ENCODE measurements around the gene SH3RF3.

The SH3RF3 gene

DNA sequence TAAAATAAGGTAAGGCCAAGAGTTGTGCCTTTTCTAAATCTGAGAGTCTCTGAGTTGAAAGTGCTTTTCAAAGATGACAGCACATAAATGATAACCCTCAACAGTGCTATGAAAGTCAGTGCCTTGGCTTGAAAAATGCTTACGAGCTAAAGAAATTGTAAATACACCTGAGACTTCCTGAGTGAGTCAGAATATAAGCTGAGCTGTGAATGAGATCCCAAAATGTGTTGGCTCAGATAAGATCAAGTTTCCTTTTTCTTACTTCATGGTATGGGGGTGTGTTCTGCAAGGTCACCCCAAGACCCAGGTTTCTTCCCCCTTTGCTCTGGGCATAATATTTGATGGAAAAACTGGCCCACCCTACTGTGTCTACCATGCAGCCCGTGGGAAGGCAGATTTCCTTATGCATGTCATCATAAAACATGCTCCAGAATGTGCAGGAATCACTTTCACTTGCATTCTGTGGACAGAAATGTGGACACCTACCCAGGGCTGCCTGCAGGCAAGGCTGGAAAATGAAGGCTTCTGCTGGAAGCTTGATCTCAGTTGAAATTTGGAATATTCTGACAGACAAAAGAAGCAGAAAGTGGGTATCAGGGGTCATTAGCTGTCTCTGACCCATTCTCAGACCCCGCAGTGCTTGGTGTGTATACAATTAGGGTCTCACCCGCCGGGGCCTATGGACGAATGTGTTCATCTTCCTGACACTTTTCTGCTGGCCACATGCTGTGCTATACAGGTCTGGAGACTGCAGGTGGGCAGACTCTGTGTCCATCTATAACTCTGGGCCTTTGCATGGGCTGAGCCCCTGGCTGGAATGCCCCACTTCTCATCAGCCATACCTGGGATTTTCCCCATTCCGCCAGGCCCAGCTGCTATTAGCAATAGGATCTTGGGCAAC is 212.6 kb downstream of the SH3RF3 start:
- H3K4me3 ChIP-seq (ENCODE audit: low read depth, low read length): no peak overlapping the region
- TF ChIP-seq, protein P1, sequence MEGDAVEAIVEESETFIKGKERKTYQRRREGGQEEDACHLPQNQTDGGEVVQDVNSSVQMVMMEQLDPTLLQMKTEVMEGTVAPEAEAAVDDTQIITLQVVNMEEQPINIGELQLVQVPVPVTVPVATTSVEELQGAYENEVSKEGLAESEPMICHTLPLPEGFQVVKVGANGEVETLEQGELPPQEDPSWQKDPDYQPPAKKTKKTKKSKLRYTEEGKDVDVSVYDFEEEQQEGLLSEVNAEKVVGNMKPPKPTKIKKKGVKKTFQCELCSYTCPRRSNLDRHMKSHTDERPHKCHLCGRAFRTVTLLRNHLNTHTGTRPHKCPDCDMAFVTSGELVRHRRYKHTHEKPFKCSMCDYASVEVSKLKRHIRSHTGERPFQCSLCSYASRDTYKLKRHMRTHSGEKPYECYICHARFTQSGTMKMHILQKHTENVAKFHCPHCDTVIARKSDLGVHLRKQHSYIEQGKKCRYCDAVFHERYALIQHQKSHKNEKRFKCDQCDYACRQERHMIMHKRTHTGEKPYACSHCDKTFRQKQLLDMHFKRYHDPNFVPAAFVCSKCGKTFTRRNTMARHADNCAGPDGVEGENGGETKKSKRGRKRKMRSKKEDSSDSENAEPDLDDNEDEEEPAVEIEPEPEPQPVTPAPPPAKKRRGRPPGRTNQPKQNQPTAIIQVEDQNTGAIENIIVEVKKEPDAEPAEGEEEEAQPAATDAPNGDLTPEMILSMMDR (conservative IDR thresholded peaks at IDR 0.05; ENCODE audit: low read depth, low read length): no peak
- DNase-seq (ENCODE audit: low read depth): no peak

DNA sequence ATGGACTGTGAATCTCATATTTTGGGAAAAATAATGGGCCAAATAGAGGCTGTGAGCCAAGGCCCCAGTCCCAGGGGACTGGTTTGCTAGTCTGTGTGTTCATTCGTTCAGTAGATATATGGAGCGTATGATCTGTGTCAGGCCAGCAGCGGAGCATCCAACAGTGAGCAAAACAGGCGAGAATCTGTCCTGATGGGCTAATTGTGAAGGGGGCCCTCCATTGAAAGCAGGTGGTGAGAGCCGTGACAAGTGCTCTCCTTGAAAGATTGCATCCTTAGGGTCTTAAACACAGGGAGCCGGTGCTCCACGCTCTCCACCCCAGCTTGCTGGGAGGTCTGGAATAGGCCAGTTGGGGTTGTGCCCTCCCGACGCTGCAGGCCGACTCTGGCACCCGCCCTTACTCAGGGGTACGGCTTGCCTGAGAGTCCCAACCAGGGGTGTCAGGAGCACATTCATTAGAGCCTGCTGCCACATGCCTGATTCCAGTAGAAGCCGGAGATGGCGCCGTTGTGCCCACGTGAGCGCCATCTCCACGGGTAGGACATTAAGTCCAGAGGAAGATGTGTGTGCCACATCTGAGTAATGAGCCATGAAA is 213.3 kb downstream of the SH3RF3 start:
- DNase-seq (ENCODE audit: low read depth): no peak
- TF ChIP-seq, protein P1 (conservative IDR thresholded peaks at IDR 0.05; ENCODE audit: low read depth, low read length): no peak
- H3K4me3 ChIP-seq (ENCODE audit: low read depth, low read length): no peak overlapping the region

DNA sequence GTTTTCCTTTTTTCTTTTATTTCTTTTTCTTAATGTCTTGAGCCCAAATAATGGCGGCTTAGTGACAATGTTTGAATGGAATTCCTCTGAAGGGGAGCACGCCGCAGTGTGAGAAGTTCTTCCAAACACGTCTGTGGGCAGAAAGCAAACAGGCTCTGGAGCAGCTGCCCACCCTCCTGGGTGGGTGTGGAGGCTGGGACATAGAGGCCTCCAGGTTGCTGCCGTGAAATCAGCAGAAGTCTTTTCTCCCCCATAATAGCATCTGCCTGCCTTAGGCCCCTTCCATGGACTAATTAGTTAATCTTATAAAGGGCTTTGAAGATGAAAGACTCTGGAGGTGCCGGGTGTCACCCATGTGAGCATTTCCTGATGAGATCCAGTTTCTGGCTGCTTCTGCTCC is 213.9 kb downstream of the SH3RF3 start:
- TF ChIP-seq, protein P1 (conservative IDR thresholded peaks at IDR 0.05; ENCODE audit: low read depth, low read length): no peak
- DNase-seq (ENCODE audit: low read depth): no peak
- no peak overlapping the region for H3K4me3 ChIP-seq (ENCODE audit: low read depth, low read length)

DNA sequence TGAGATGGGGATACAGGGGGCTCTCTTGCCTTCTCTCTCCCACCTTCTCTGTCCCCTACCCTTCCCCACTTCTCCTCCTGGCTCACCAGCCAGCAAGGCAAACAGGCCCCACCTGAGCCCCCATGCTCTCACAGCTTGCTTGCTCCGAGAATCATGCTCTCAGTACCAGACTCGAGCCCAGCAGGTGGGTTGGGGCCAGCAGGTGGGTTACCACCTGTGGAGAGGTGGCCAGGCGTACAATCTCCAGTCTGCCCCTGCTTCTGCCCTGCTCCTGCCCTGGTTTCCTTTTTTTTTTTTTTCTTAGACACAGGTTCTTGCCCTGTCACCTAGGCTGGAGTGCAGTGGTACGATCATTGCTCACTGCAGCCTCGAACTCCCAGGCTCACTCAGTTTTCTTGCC is 214.5 kb downstream of the SH3RF3 start:
- TF ChIP-seq, protein P1 (conservative IDR thresholded peaks at IDR 0.05; ENCODE audit: low read depth, low read length): no peak
- no peak overlapping the region for H3K4me3 ChIP-seq (ENCODE audit: low read depth, low read length)
- no peak for DNase-seq (ENCODE audit: low read depth)

DNA sequence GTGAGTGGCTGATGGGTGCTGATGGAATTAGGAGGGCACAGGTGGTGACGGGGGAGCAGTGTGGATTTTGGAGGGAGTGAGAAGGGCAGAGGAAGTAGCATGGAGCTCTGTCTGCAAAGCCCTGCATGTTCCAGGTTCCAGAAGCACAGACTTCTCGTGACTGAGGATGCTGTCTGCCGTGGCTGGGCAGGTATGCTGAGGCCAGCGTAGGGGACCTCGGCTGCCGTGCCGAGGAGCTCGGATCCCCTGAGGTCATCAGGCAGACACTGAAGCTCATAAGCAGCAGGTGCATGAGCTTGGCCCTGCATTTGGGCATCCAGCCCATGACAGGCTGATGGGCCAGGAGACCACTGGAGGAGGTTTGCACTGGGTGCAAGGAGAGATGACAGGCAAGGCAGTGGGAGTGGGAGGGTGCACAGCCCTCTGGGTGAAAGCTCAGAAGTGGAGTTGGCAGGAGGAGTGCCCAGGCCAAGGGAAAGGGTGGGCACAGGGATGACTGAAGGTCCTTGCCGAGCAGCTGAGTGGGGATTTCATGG is 215.3 kb downstream of the SH3RF3 start:
- H3K4me3 ChIP-seq (ENCODE audit: low read depth, low read length): no peak overlapping the region
- no peak for DNase-seq (ENCODE audit: low read depth)
- TF ChIP-seq, protein P1 (conservative IDR thresholded peaks at IDR 0.05; ENCODE audit: low read depth, low read length): no peak

DNA sequence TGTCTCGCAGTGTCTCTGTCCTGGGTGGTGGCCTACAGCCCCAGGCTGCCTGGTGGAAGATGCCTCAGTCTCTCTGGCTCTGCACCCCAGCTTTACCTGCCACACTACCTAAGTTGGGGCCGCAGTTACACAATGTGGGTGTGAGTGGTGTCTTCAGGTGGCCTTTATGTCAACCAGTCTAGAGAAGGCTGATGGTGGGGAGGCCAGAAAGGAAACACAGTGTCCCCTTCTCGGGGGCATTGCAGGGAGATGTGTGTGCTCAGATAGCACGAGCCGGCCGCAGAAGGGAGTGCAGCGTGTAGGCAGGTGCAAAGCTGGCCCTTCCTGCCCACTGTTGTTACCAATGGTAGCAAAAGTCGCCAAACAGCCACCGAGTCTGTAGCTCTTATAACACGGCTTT is 216.1 kb downstream of the SH3RF3 start:
- no peak overlapping the region for H3K4me3 ChIP-seq (ENCODE audit: low read depth, low read length)
- TF ChIP-seq, protein P1 (conservative IDR thresholded peaks at IDR 0.05; ENCODE audit: low read depth, low read length): no peak
- DNase-seq (ENCODE audit: low read depth): no peak
